ENCODE data around the gene TCAP.

DNA sequence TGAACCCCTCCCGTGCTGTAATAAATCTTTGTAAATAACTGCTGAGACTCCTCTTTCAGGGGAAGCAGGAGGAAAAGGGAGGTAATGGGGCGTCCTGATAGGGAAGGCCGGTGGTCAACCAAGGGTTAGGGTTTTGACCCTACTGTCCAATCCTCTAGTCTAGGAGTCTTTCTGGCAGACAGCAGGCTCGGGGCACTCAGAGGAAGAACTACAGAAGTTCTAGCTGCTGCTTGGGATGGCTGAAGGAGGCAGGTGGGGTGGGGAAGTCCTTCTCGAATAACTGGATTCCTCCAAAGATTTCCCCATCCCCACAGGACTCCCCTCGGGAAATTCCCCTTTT lies 28.6 kb upstream of the TCAP start:
- TF ChIP-seq, protein P1, sequence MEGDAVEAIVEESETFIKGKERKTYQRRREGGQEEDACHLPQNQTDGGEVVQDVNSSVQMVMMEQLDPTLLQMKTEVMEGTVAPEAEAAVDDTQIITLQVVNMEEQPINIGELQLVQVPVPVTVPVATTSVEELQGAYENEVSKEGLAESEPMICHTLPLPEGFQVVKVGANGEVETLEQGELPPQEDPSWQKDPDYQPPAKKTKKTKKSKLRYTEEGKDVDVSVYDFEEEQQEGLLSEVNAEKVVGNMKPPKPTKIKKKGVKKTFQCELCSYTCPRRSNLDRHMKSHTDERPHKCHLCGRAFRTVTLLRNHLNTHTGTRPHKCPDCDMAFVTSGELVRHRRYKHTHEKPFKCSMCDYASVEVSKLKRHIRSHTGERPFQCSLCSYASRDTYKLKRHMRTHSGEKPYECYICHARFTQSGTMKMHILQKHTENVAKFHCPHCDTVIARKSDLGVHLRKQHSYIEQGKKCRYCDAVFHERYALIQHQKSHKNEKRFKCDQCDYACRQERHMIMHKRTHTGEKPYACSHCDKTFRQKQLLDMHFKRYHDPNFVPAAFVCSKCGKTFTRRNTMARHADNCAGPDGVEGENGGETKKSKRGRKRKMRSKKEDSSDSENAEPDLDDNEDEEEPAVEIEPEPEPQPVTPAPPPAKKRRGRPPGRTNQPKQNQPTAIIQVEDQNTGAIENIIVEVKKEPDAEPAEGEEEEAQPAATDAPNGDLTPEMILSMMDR (IDR thresholded peaks at IDR 0.05) = no peak
- no peak for TF ChIP-seq POLR2A (IDR thresholded peaks at IDR 0.05)
